IMR-90 (cell line): ENCODE measurements around the gene TBL3. TPM values are rescaled to one million over a fixed set of nuclear protein-coding genes. Genes with fewer than 3 reads are reported as not detected.

Experiments
- ATAC-seq: fragments of 200-7000 bp; cut with Tn5 transposase; 2 replicates; pipeline ENCODE4 v1.9.1; 2020; ENCODE audit warnings: low read depth, mild to moderate bottlenecking, moderate library complexity
- BruUV-seq: library from RNA; stranded (reverse); fragments of 400-500 nt; replicated peaks from 2 replicates; lab custom pipeline; 2021; lab: Mats Ljungman, UMichigan
- CTCF ChIA-PET: fragments of 300-600 bp; formaldehyde crosslinking; extraction: SDS; loops from one replicate; lab custom pipeline; 2021; ENCODE audit warnings: antibody characterized with exemption; lab: Yijun Ruan, JAX
- POLR2A ChIA-PET: fragments of 300-600 bp; sonication (Branson Sonifier 250); formaldehyde crosslinking; loops from one replicate; lab custom pipeline; 2022; ENCODE audit warnings: antibody characterized with exemption; ENCODE audit not compliant: unreplicated experiment; lab: Charles Lee
- DNase-seq: peaks from one replicate; pipeline ENCODE4 v3.0.0; 2013
- H2AFZ ChIP-seq: replicated peaks from 2 replicates; pipeline ENCODE3; 2013; ENCODE audit warnings: low read length, mild to moderate bottlenecking; ENCODE audit not compliant: poor library complexity
- H2AK5ac ChIP-seq: 2 replicates; pipeline ENCODE4 v1.6.1; 2013; ENCODE audit warnings: low read depth, low read length, inconsistent platforms
- H2AK9ac ChIP-seq: replicated peaks from 2 replicates; pipeline ENCODE3; 2013; ENCODE audit warnings: mild to moderate bottlenecking, low read depth, low read length, moderate library complexity; ENCODE audit not compliant: poor library complexity
- H2BK120ac ChIP-seq: 2 replicates; pipeline ENCODE4 v1.6.1; 2013; ENCODE audit warnings: low read depth, low read length, inconsistent platforms
- H2BK15ac ChIP-seq: 3 replicates; pipeline ENCODE4 v1.6.1; 2013; ENCODE audit warnings: low read depth, low read length, inconsistent platforms
- H2BK20ac ChIP-seq: 2 replicates; pipeline ENCODE4 v1.6.1; 2013; ENCODE audit warnings: low read depth, mild to moderate bottlenecking, inconsistent platforms, low read length, moderate library complexity
- H2BK5ac ChIP-seq: 2 replicates; pipeline ENCODE4 v1.6.1; 2013; ENCODE audit warnings: mild to moderate bottlenecking, low read depth, low read length, inconsistent platforms; ENCODE audit not compliant: poor library complexity, severe bottlenecking
- H3K14ac ChIP-seq: replicated peaks from 2 replicates; pipeline ENCODE4 v1.6.1; 2013; ENCODE audit warnings: low read depth, low read length, inconsistent platforms
- H3K18ac ChIP-seq: 2 replicates; pipeline ENCODE4 v1.6.1; 2013; ENCODE audit warnings: low read depth, low read length, control low read depth
- H3K23ac ChIP-seq: 2 replicates; pipeline ENCODE4 v1.6.1; 2013; ENCODE audit warnings: low read depth, low read length, inconsistent platforms
- H3K27ac ChIP-seq: 2 replicates; pipeline ENCODE4 v1.5.1; 2013; ENCODE audit warnings: mild to moderate bottlenecking, control low read depth, low read length; ENCODE audit not compliant: insufficient read depth
- H3K27me3 ChIP-seq: 2 replicates; pipeline ENCODE4 v1.6.1; 2013; ENCODE audit warnings: low read length; ENCODE audit not compliant: control insufficient read depth, insufficient read depth
- H3K36me3 ChIP-seq: 2 replicates; pipeline ENCODE4 v1.6.1; 2013; ENCODE audit warnings: low read length, mixed read lengths; ENCODE audit not compliant: control insufficient read depth, insufficient read depth
- H3K4ac ChIP-seq: 2 replicates; pipeline ENCODE4 v1.6.1; 2013; ENCODE audit warnings: low read depth, low read length, inconsistent platforms
- H3K4me1 ChIP-seq: 2 replicates; pipeline ENCODE4 v1.6.1; 2013; ENCODE audit warnings: low read length, mixed read lengths; ENCODE audit not compliant: control insufficient read depth, insufficient read depth
- H3K4me2 ChIP-seq: 2 replicates; pipeline ENCODE4 v1.6.1; 2013; ENCODE audit warnings: low read depth, mild to moderate bottlenecking, control low read depth, low read length, moderate library complexity
- H3K4me3 ChIP-seq: 2 replicates; pipeline ENCODE4 v1.5.1; 2013; ENCODE audit warnings: low read depth, mild to moderate bottlenecking, control low read depth, low read length, moderate library complexity; ENCODE audit not compliant: insufficient read depth
- H3K56ac ChIP-seq: 2 replicates; pipeline ENCODE4 v1.6.1; 2013; ENCODE audit warnings: low read length, inconsistent platforms; ENCODE audit not compliant: insufficient read depth; ENCODE audit errors: extremely low read depth
- H3K79me1 ChIP-seq, 2 experiments: 2 replicates each; pipeline ENCODE4 v1.6.1; 2013; ENCODE audit warnings: low read length in 2 of 2, inconsistent platforms in 1 of 2, low read depth in 1 of 2
- H3K9ac ChIP-seq: 2 replicates; pipeline ENCODE4 v1.6.1; 2013; ENCODE audit warnings: low read depth, low read length, control low read depth
- H3K9me1 ChIP-seq: 2 replicates; pipeline ENCODE4 v1.6.1; 2013; ENCODE audit warnings: low read length, inconsistent platforms; ENCODE audit not compliant: insufficient read depth
- H3K9me3 ChIP-seq: 2 replicates; pipeline ENCODE4 v1.6.1; 2013; ENCODE audit warnings: low read length; ENCODE audit not compliant: control insufficient read depth, insufficient read depth
- H4K20me1 ChIP-seq: 2 replicates; pipeline ENCODE4 v1.6.1; 2013; ENCODE audit warnings: low read length, inconsistent platforms; ENCODE audit not compliant: insufficient read depth
- H4K5ac ChIP-seq: 2 replicates; pipeline ENCODE4 v1.6.1; 2013; ENCODE audit warnings: mild to moderate bottlenecking, low read depth, low read length, control low read depth
- H4K8ac ChIP-seq, 2 experiments: 2 replicates each; pipeline ENCODE4 v1.6.1; 2013; ENCODE audit warnings: low read depth in 2 of 2, low read length in 2 of 2, control low read depth in 1 of 2, inconsistent platforms in 1 of 2
- H4K91ac ChIP-seq: 2 replicates; pipeline ENCODE4 v1.6.1; 2013; ENCODE audit warnings: low read depth, low read length, inconsistent platforms; ENCODE audit not compliant: insufficient read depth
- CHD1 ChIP-seq: IDR thresholded peaks from 2 replicates; pipeline ENCODE4 v1.6.1; 2012; ENCODE audit warnings: low read depth, low read length, improper control_type of control experiment
- ELK1 ChIP-seq: fragments of 150-350 bp; IDR thresholded peaks from 2 replicates; pipeline ENCODE4 v1.6.1; 2016; ENCODE audit warnings: low read depth, mild to moderate bottlenecking, low read length, moderate library complexity, borderline replicate concordance
- FOS ChIP-seq: fragments of 150-350 bp; IDR thresholded peaks from 2 replicates; pipeline ENCODE4 v1.6.1; 2016; ENCODE audit warnings: low read depth, low read length
- MAFK ChIP-seq: IDR thresholded peaks from 2 replicates; pipeline ENCODE4 v1.6.1; 2012; ENCODE audit warnings: low read depth, low read length, improper control_type of control experiment
- MAZ ChIP-seq: IDR thresholded peaks from 2 replicates; pipeline ENCODE4 v1.6.1; 2012; ENCODE audit warnings: low read depth, mild to moderate bottlenecking, low read length, improper control_type of control experiment, moderate library complexity, borderline replicate concordance
- MXI1 ChIP-seq: IDR thresholded peaks from 2 replicates; pipeline ENCODE4 v1.6.1; 2012; ENCODE audit warnings: low read depth, mild to moderate bottlenecking, low read length, moderate library complexity, borderline replicate concordance
- NFE2L2 ChIP-seq: fragments of 150-350 bp; IDR thresholded peaks from 2 replicates; pipeline ENCODE4 v1.6.1; 2016; ENCODE audit warnings: low read depth, mild to moderate bottlenecking, low read length
- POLR2A ChIP-seq: IDR thresholded peaks from 2 replicates; pipeline ENCODE4 v1.6.1; 2012; ENCODE audit warnings: mild to moderate bottlenecking, low read depth, low read length
- RCOR1 ChIP-seq: IDR thresholded peaks from 2 replicates; pipeline ENCODE4 v1.6.1; 2012; ENCODE audit warnings: mild to moderate bottlenecking, low read length, improper control_type of control experiment; ENCODE audit not compliant: insufficient replicate concordance
- RFX5 ChIP-seq: IDR thresholded peaks from 2 replicates; pipeline ENCODE4 v1.8.0; 2012; ENCODE audit warnings: low read depth, mild to moderate bottlenecking, low read length, moderate library complexity
- SMC3 ChIP-seq: fragments of 150-350 bp; IDR thresholded peaks from 2 replicates; pipeline ENCODE4 v1.6.1; 2016; ENCODE audit warnings: low read depth, mild to moderate bottlenecking, antibody characterized with exemption, low read length, moderate library complexity
- WGBS, 2 experiments: methylation state at CpG; one replicate each; pipeline versions ENCODE4 v1.1.5 to v1.1.7; 2013; ENCODE audit warnings: missing lambda C conversion rate in 2 of 2; ENCODE audit not compliant: insufficient read length in 1 of 2; ENCODE audit errors: extremely low coverage in 2 of 2; 5-methylcytosine and 5-hydroxymethylcytosine counted together
- dilution Hi-C: fragments of 300-500 bp; cut with HindIII; formaldehyde crosslinking; loops from one replicate; pipeline ENCODE4 v1.14.3; 2018; ENCODE audit warnings: low sequenced_read_pairs; ENCODE audit not compliant: unreplicated experiment
- in situ Hi-C: fragments of 300-500 bp; cut with MboI; formaldehyde crosslinking; loops from 3 replicates; pipeline ENCODE4 v1.14.3; 2019; ENCODE audit warnings: low sequenced_read_pairs, inconsistent platforms, mixed read lengths
- intact Hi-C: fragments of 100-400 bp; cut with micrococcal nuclease; formaldehyde crosslinking; loops from 2 replicates; pipeline ENCODE4 v1.10.0; 2022
- polyA plus RNA-seq, 3 experiments: library from polyadenylated mRNA; depleted of rRNA; stranded (reverse); fragments of >200 nt; gene quantifications; 2 replicates each; pipeline ENCODE4 v1.2.3, GENCODE V29; 2012; ENCODE audit warnings: low replicate concordance in 1 of 3
- total RNA-seq: library from RNA; depleted of rRNA; stranded (reverse); fragments of >200 nt; gene quantifications from 2 replicates; pipeline ENCODE4 v1.2.3, GENCODE V29; 2012
- TF ChIP-seq, protein P1 (sequence below): conservative IDR thresholded peaks from 2 replicates; pipeline ENCODE4 v1.5.1; 2012; ENCODE audit warnings: mild to moderate bottlenecking, low read depth, low read length, improper control_type of control experiment
- TF ChIP-seq, protein P2 (sequence below): fragments of 150-350 bp; IDR thresholded peaks from 2 replicates; pipeline ENCODE4 v1.6.1; 2017; ENCODE audit warnings: mild to moderate bottlenecking, antibody characterized with exemption, low read length, low read depth

TBL3 gene
- total and polyA plus RNA-seq, 2 of the 4 experiments (the other 2 are of a cell fraction), result 38.5 to 60.8 TPM

- TF ChIP-seq MAZ, result no peak
These were observed 13.8 kb downstream of the TBL3 start (continued) for GRCh38 chr16:1985466-1986150.

- Histone ChIP-seq H4K5ac (no peak overlapping the region), H3K4me3 (no peak overlapping the region), H3K4ac (no peak overlapping the region), H3K9ac (no peak overlapping the region), H2BK20ac (no peak overlapping the region), H3K36me3 (peaks cover 13% of the 10 kb centered on the region), H2BK15ac (no peak overlapping the region), H3K18ac (no peak overlapping the region), H3K4me2 (no peak overlapping the region), H3K79me1 (peaks cover 21 to 29% of the 10 kb centered on the region in 2 experiments), H2BK5ac (no peak overlapping the region), H4K91ac (no peak overlapping the region), H3K9me1 (peaks cover 9% of the 10 kb centered on the region), H3K14ac (no peak overlapping the region), H2AFZ (no peak overlapping the region), H3K23ac (no peak overlapping the region), H4K8ac (no peak overlapping the region), H2AK5ac (no peak overlapping the region), H3K27ac (no peak overlapping the region), H3K56ac (no peak overlapping the region), H4K20me1 (no peaks in the 10 kb centered on the region; the same call in 1 of the 2 replicates), H3K27me3 (peaks cover 23% of the 10 kb centered on the region), H3K9me3 (no peaks in the 10 kb centered on the region), H2BK120ac (no peak overlapping the region), H2AK9ac (no peak overlapping the region), H3K4me1 (peaks cover 14% of the 10 kb centered on the region)
- ChIA-PET POLR2A (no interaction called here), CTCF (no interaction called here)
- TF ChIP-seq RFX5 (no peak), NFE2L2 (no peak), SMC3 (no peak), CHD1 (no peak), POLR2A (no peak), RCOR1 (no peak), MAFK (no peak), MXI1 (no peak), ELK1 (no peak), FOS (no peak)
- TF ChIP-seq, protein P1, sequence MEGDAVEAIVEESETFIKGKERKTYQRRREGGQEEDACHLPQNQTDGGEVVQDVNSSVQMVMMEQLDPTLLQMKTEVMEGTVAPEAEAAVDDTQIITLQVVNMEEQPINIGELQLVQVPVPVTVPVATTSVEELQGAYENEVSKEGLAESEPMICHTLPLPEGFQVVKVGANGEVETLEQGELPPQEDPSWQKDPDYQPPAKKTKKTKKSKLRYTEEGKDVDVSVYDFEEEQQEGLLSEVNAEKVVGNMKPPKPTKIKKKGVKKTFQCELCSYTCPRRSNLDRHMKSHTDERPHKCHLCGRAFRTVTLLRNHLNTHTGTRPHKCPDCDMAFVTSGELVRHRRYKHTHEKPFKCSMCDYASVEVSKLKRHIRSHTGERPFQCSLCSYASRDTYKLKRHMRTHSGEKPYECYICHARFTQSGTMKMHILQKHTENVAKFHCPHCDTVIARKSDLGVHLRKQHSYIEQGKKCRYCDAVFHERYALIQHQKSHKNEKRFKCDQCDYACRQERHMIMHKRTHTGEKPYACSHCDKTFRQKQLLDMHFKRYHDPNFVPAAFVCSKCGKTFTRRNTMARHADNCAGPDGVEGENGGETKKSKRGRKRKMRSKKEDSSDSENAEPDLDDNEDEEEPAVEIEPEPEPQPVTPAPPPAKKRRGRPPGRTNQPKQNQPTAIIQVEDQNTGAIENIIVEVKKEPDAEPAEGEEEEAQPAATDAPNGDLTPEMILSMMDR, result no peak
- TF ChIP-seq, protein P2, sequence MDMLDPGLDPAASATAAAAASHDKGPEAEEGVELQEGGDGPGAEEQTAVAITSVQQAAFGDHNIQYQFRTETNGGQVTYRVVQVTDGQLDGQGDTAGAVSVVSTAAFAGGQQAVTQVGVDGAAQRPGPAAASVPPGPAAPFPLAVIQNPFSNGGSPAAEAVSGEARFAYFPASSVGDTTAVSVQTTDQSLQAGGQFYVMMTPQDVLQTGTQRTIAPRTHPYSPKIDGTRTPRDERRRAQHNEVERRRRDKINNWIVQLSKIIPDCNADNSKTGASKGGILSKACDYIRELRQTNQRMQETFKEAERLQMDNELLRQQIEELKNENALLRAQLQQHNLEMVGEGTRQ, result no peak
- in situ Hi-C loops (no loop called here), dilution Hi-C loops (no loop called here), intact Hi-C loops (no loop called here)
- DNase-seq (no peak), ATAC-seq (no peak)
- WGBS, 2 experiments, result no CpG with 5 or more reads among the region's 10 CpGs
- no TSS peak for BruUV-seq
These were observed 15.3 kb downstream of the TBL3 start for GRCh38 chr16:1987198-1987597.
